Transverse colon (tissue), 4 donors: ENCODE measurements around the gene TOLLIP. TPM values are rescaled to one million over a fixed set of nuclear protein-coding genes. Genes with fewer than 3 reads are reported as not detected.
A peak's percentile ranks its signal among the peaks of the same experiment; 100 is the strongest.

Experiments
- DNase-seq: peaks from one replicate; pipeline ENCODE4 v3.0.0-alpha.2; 2019
- H3K27ac ChIP-seq, 4 donors: fragments of 200-600 bp; sonication (generic); 2 replicates each; pipeline ENCODE4 v1.5.1; 2016 to 2018; ENCODE audit warnings: inconsistent platforms in 4 of 4
- H3K27me3 ChIP-seq: fragments of 200-600 bp; sonication (generic); 2 replicates; pipeline ENCODE4 v1.5.1; 2017; ENCODE audit warnings: inconsistent platforms
- H3K36me3 ChIP-seq, 4 donors: fragments of 200-600 bp; sonication (generic); 2 replicates each; pipeline ENCODE4 v1.5.1; 2017 to 2019; ENCODE audit warnings: inconsistent platforms in 4 of 4
- H3K4me1 ChIP-seq, 4 donors: fragments of 200-600 bp; sonication (generic); 2 replicates each; pipeline ENCODE4 v1.5.1; 2017 to 2020; ENCODE audit warnings: inconsistent platforms in 4 of 4
- H3K4me3 ChIP-seq, 4 donors: fragments of 200-600 bp; sonication (generic); 1 replicate in 1 of 4; 2 replicates in 3 of 4; pipeline versions ENCODE4 v1.5.1 to v1.6.1; 2017 to 2019; ENCODE audit warnings: inconsistent platforms in 4 of 4
- H3K9me3 ChIP-seq, 2 donors: fragments of 200-600 bp; sonication (generic); 2 replicates each; pipeline ENCODE4 v1.5.1; 2017 to 2019; ENCODE audit warnings: inconsistent platforms in 2 of 2
- CTCF ChIP-seq, 5 experiments: fragments of 200-600 bp in 3 of 5; fragments of 450-650 bp in 2 of 5; sonication (generic) in 3 of 5; IDR thresholded peaks; 1 replicate in 2 of 5; 2 replicates in 3 of 5; pipeline ENCODE4 v1.5.1; 2016 to 2017; ENCODE audit warnings: antibody characterized with exemption in 5 of 5, inconsistent platforms in 3 of 5, mild to moderate bottlenecking in 2 of 5, moderate library complexity in 1 of 5
- EP300 ChIP-seq: sonication (generic); formaldehyde crosslinking; IDR thresholded peaks from one replicate; pipeline ENCODE4 v1.6.1; 2017; ENCODE audit warnings: antibody characterized with exemption, low read depth
- POLR2A ChIP-seq: fragments of 450-650 bp; IDR thresholded peaks from one replicate; pipeline ENCODE4 v1.6.1; 2016; ENCODE audit warnings: antibody characterized with exemption, mild to moderate bottlenecking, moderate library complexity
- POLR2AphosphoS5 ChIP-seq, 3 donors: sonication (generic); formaldehyde crosslinking; IDR thresholded peaks; one replicate each; pipeline ENCODE4 v1.6.1; 2016; ENCODE audit warnings: antibody characterized with exemption in 3 of 3
- WGBS, 2 donors: methylation state at CpG; one replicate each; pipeline ENCODE4 v1.1.5; 2018; ENCODE audit warnings: low coverage in 1 of 2; 5-methylcytosine and 5-hydroxymethylcytosine counted together
- in situ Hi-C, 4 donors: fragments of 200-750 bp; cut with MboI; loops; one replicate each; pipeline versions ENCODE4 v1.15.0 to v1.15.1; 2017; ENCODE audit warnings: low sequenced_read_pairs in 3 of 4, low pct_ligation_motif_present in 1 of 4, low pct_unique_long_range_greater_than_20kb in 1 of 4
- intact Hi-C: fragments of 100-400 bp; cut with DNase I; formaldehyde crosslinking; loops from one replicate; pipeline ENCODE4 v1.15.1; 2023; ENCODE audit warnings: low total_unique reads
- total RNA-seq, 4 donors: library from RNA; depleted of rRNA; stranded (reverse); fragments of >200 nt; gene quantifications; one replicate each; pipeline ENCODE4 v1.1.0, GENCODE V29; 2016

TOLLIP gene
- total RNA-seq, 4 donors from 2014 or later: 25.9 to 132 (median 50.4) TPM

- WGBS, 2 donors: 96 to 100% methylated on average over 1 to 44 of the region's 46 CpGs
- no peaks in the 10 kb centered on the region for H3K4me1 ChIP-seq
- TF ChIP-seq EP300 (no peak), CTCF (IDR thresholded peaks at IDR 0.05) (no peak), POLR2A (no peak), POLR2AphosphoS5 (IDR thresholded peaks at IDR 0.05) (no peak)
- intact Hi-C loops (no loop called here), in situ Hi-C loops (loop anchor here in 3 of 4 donors (25.0 kb wide), 1 partner anchor 221 kb away; no protein-coding TSS in a partner anchor)
- H3K27ac ChIP-seq: no peak overlapping the region
- peak; percentile 4 for DNase-seq
- H3K4me3 ChIP-seq: no peak overlapping the region
- no peaks in the 10 kb centered on the region for H3K9me3 ChIP-seq
- peaks cover 0 to 28% (median 7%) of the 10 kb centered on the region in 4 donors for H3K36me3 ChIP-seq
- H3K27me3 ChIP-seq: no peaks in the 10 kb centered on the region
Observed at GRCh38 chr11:1291295-1292017, 18.0 kb downstream of the TOLLIP start.

GRCh38 chr11:1290052-1291040 lies 19.1 kb downstream of the TOLLIP start:
- DNase-seq: no peak
- H3K4me1 ChIP-seq: no peaks in the 10 kb centered on the region
- H3K4me3 ChIP-seq: no peak overlapping the region
- TF ChIP-seq POLR2AphosphoS5 (IDR thresholded peaks at IDR 0.05): no peak
- no peak for TF ChIP-seq EP300
- TF ChIP-seq POLR2A: no peak
- TF ChIP-seq CTCF (IDR thresholded peaks at IDR 0.05): no peak
- H3K36me3 ChIP-seq: peaks cover 0 to 29% (median 8%) of the 10 kb centered on the region in 4 donors
- no peak overlapping the region for H3K27ac ChIP-seq
- in situ Hi-C loops (loop anchor here in 3 of 4 donors (25.0 kb wide), 1 partner anchor 222 kb away; no protein-coding TSS in a partner anchor), intact Hi-C loops (no loop called here)
- H3K9me3 ChIP-seq: no peaks in the 10 kb centered on the region
- 91% methylated on average over 43 of the region's 43 CpGs; no CpG with 5 or more reads in 1 of the 2 donors for WGBS, 2 donors
- no peaks in the 10 kb centered on the region for H3K27me3 ChIP-seq

GRCh38 chr11:1289211-1289935 lies 20.1 kb downstream of the TOLLIP start:
- Histone ChIP-seq H3K4me1 (no peaks in the 10 kb centered on the region), H3K9me3 (no peaks in the 10 kb centered on the region), H3K27ac (no peak overlapping the region), H3K27me3 (no peaks in the 10 kb centered on the region), H3K4me3 (no peak overlapping the region), H3K36me3 (peaks cover 0 to 31% (median 10%) of the 10 kb centered on the region in 4 donors)
- in situ Hi-C loops (loop anchor here in 3 of 4 donors (25.0 kb wide), 1 partner anchor 223 kb away; no protein-coding TSS in a partner anchor), intact Hi-C loops (no loop called here)
- WGBS, 2 donors: 94% methylated on average over 28 of the region's 33 CpGs; no CpG with 5 or more reads in 1 of the 2 donors
- TF ChIP-seq POLR2A (no peak), CTCF (IDR thresholded peaks at IDR 0.05) (no peak), EP300 (no peak), POLR2AphosphoS5 (IDR thresholded peaks at IDR 0.05) (no peak)
- no peak for DNase-seq
